ENCODE results near the gene ZMYM4.
"Not testable (repeated sequence)": the region's sequence is repeated elsewhere in the genome, so short reads cannot be mapped to it uniquely, and the experiment has no call there.

The ZMYM4 gene

GRCh38 chr1:35460796-35461195 is 192.3 kb downstream of the ZMYM4 start:
- no peak for TF ChIP-seq CTCF (conservative IDR thresholded peaks at IDR 0.05; ENCODE audit: low read length)
- no peak for DNase-seq (ENCODE audit: low read depth)
- no peak overlapping the region for H3K4me3 ChIP-seq (ENCODE audit: low read length)

GRCh38 chr1:35461966-35462651 is 193.6 kb downstream of the ZMYM4 start:
- no peak for TF ChIP-seq CTCF (conservative IDR thresholded peaks at IDR 0.05; ENCODE audit: low read length)
- H3K4me3 ChIP-seq (ENCODE audit: low read length): no peak overlapping the region
- no peak for DNase-seq (ENCODE audit: low read depth)

GRCh38 chr1:35463232-35463631 is 194.7 kb downstream of the ZMYM4 start:
- DNase-seq (ENCODE audit: low read depth): no peak
- no peak for TF ChIP-seq CTCF (conservative IDR thresholded peaks at IDR 0.05; ENCODE audit: low read length)
- no peak overlapping the region for H3K4me3 ChIP-seq (ENCODE audit: low read length)

GRCh38 chr1:35463749-35464148 is 195.2 kb downstream of the ZMYM4 start:
- not testable (repeated sequence) for H3K4me3 ChIP-seq (ENCODE audit: low read length); DNase-seq (ENCODE audit: low read depth)

GRCh38 chr1:35466120-35466519 is 197.6 kb downstream of the ZMYM4 start:
- DNase-seq (ENCODE audit: low read depth): no peak
- H3K4me3 ChIP-seq (ENCODE audit: low read length): no peak overlapping the region
- TF ChIP-seq CTCF (conservative IDR thresholded peaks at IDR 0.05; ENCODE audit: low read length): no peak

- TF ChIP-seq CTCF (conservative IDR thresholded peaks at IDR 0.05; ENCODE audit: low read length): no peak
- no peak overlapping the region for H3K4me3 ChIP-seq (ENCODE audit: low read length)
- DNase-seq (ENCODE audit: low read depth): no peak
These were observed 202.6 kb downstream of the ZMYM4 start for GRCh38 chr1:35470977-35471613.
